HG02981 (cell line): ENCODE data around the gene SRPK2.
"Not testable (repeated sequence)": the region's sequence is repeated elsewhere in the genome, so short reads cannot be mapped to it uniquely, and the experiment has no call there.

Experiments
- ATAC-seq: cut with Tn5 transposase; IDR thresholded peaks from one replicate; pipeline ENCODE4 v1.9.1; 2021; ENCODE audit warnings: mild to moderate bottlenecking, moderate library complexity; ENCODE audit not compliant: unreplicated experiment

Gene SRPK2

GRCh38 chr7:105305633-105306032 lies 83.1 kb downstream of the SRPK2 start:
- ATAC-seq: no peak

GRCh38 chr7:105304040-105304895 lies 84.5 kb downstream of the SRPK2 start:
- ATAC-seq: peak; percentile 81

GRCh38 chr7:105300587-105300986 lies 88.1 kb downstream of the SRPK2 start:
- ATAC-seq: not testable (repeated sequence)

GRCh38 chr7:105298439-105298894 lies 90.3 kb downstream of the SRPK2 start:
- peak; percentile 94 for ATAC-seq

- peak; percentile 41 for ATAC-seq
These were observed 90.7 kb downstream of the SRPK2 start for GRCh38 chr7:105297985-105298384.

- no peak for ATAC-seq
These were observed 91.4 kb downstream of the SRPK2 start for GRCh38 chr7:105297309-105297708.

- ATAC-seq: no peak
These were observed 92.2 kb downstream of the SRPK2 start for GRCh38 chr7:105296491-105296890.

- ATAC-seq: no peak
These were observed 92.9 kb downstream of the SRPK2 start for GRCh38 chr7:105295596-105296352.

- ATAC-seq: not testable (repeated sequence)
These were observed 94.2 kb downstream of the SRPK2 start for GRCh38 chr7:105294482-105294881.

- no peak for ATAC-seq
These were observed 99.0 kb downstream of the SRPK2 start for GRCh38 chr7:105289704-105290103.

- no peak for ATAC-seq
These were observed 102.3 kb downstream of the SRPK2 start for GRCh38 chr7:105286441-105286840.

GRCh38 chr7:105285118-105285874 lies 103.4 kb downstream of the SRPK2 start:
- no peak for ATAC-seq

- no peak for ATAC-seq
These were observed 104.7 kb downstream of the SRPK2 start for GRCh38 chr7:105284014-105284413.

GRCh38 chr7:105281966-105282365 lies 106.8 kb downstream of the SRPK2 start:
- no peak for ATAC-seq

- peak; percentile 95 for ATAC-seq
These were observed 109.1 kb downstream of the SRPK2 start for GRCh38 chr7:105279688-105280007.

GRCh38 chr7:105278973-105279687 lies 109.6 kb downstream of the SRPK2 start:
- peak; percentile 52 for ATAC-seq

- ATAC-seq: no peak
These were observed 110.2 kb downstream of the SRPK2 start for GRCh38 chr7:105278565-105278964.

- peak; percentile 43 for ATAC-seq
These were observed 111.4 kb downstream of the SRPK2 start for GRCh38 chr7:105277341-105277740.

- ATAC-seq: no peak
These were observed 118.6 kb downstream of the SRPK2 start for GRCh38 chr7:105270117-105270516.

- peak; percentile 16 for ATAC-seq
These were observed 119.3 kb downstream of the SRPK2 start for GRCh38 chr7:105269397-105269796.
